GM12878 (cell line): ENCODE data around the gene DBN1. TPM values are rescaled to one million over a fixed set of nuclear protein-coding genes. Genes with fewer than 3 reads are reported as not detected.

Source experiments
- BCL11A ChIP-seq: IDR thresholded peaks from 2 replicates; pipeline ENCODE4 v1.6.1; 2011; ENCODE audit warnings: low read depth, low read length
- BHLHE40 ChIP-seq, 2 experiments: fragments of 450-650 bp in 1 of 2; IDR thresholded peaks; 2 replicates each; pipeline ENCODE4 v1.6.1; 2011 to 2017; ENCODE audit warnings: low read depth in 2 of 2, borderline replicate concordance in 1 of 2, improper control_type of control experiment in 1 of 2, low read length in 1 of 2, mild to moderate bottlenecking in 1 of 2
- CEBPZ ChIP-seq: fragments of 150-350 bp; IDR thresholded peaks from 2 replicates; pipeline ENCODE4 v1.6.1; 2016; ENCODE audit warnings: low read depth, low read length
- DPF2 ChIP-seq: fragments of 450-650 bp; IDR thresholded peaks from 2 replicates; pipeline ENCODE4 v1.6.1; 2017; ENCODE audit warnings: mild to moderate bottlenecking
- EGR1 ChIP-seq, 2 experiments: IDR thresholded peaks; 1 replicate in 1 of 2; 2 replicates in 1 of 2; pipeline ENCODE4 v1.6.1; 2011 to 2012; ENCODE audit warnings: low read depth in 2 of 2, low read length in 2 of 2, borderline replicate concordance in 1 of 2, mild to moderate bottlenecking in 1 of 2, moderate library complexity in 1 of 2
- GATAD2B ChIP-seq: fragments of 450-650 bp; conservative IDR thresholded peaks from 2 replicates; pipeline ENCODE4 v1.6.1; 2017; ENCODE audit warnings: low read depth, mild to moderate bottlenecking, moderate library complexity
- HDAC2 ChIP-seq: fragments of 200-600 bp; sonication (generic); IDR thresholded peaks from 2 replicates; pipeline ENCODE4 v1.6.1; 2017
- HDGF ChIP-seq: fragments of 450-650 bp; IDR thresholded peaks from 2 replicates; pipeline ENCODE4 v1.6.1; 2016; ENCODE audit warnings: antibody characterized with exemption
- KDM1A ChIP-seq: fragments of 200-600 bp; sonication (generic); IDR thresholded peaks from 2 replicates; pipeline ENCODE4 v1.6.1; 2016; ENCODE audit warnings: borderline replicate concordance
- KLF5 ChIP-seq: fragments of 450-650 bp; IDR thresholded peaks from 2 replicates; pipeline ENCODE4 v1.6.1; 2014; ENCODE audit warnings: mild to moderate bottlenecking; ENCODE audit not compliant: partially characterized antibody
- MYC ChIP-seq: IDR thresholded peaks from 2 replicates; pipeline ENCODE4 v1.6.1; 2011; ENCODE audit warnings: mild to moderate bottlenecking, low read length, moderate library complexity, inconsistent platforms; ENCODE audit not compliant: insufficient read depth, insufficient replicate concordance, insufficient read length, severe bottlenecking
- NR2C1 ChIP-seq: fragments of 450-650 bp; IDR thresholded peaks from 2 replicates; pipeline ENCODE4 v1.6.1; 2017; ENCODE audit warnings: antibody characterized with exemption, mild to moderate bottlenecking, moderate library complexity
- NR2F1 ChIP-seq: fragments of 450-650 bp; conservative IDR thresholded peaks from 2 replicates; pipeline ENCODE4 v1.6.1; 2017; ENCODE audit warnings: mild to moderate bottlenecking
- RAD51 ChIP-seq: fragments of 450-650 bp; IDR thresholded peaks from 2 replicates; pipeline ENCODE4 v1.6.1; 2016; ENCODE audit warnings: moderate library complexity, mild to moderate bottlenecking, inconsistent platforms
- RB1 ChIP-seq: fragments of 450-650 bp; formaldehyde crosslinking; IDR thresholded peaks from 2 replicates; pipeline ENCODE4 v1.6.1; 2017; ENCODE audit warnings: mild to moderate bottlenecking, borderline replicate concordance
- SMAD5 ChIP-seq: IDR thresholded peaks from 2 replicates; pipeline ENCODE4 v1.6.1; 2016; ENCODE audit warnings: antibody characterized with exemption, low read depth
- USF1 ChIP-seq: IDR thresholded peaks from 2 replicates; pipeline ENCODE4 v1.6.1; 2011; ENCODE audit warnings: borderline replicate concordance, low read depth, mild to moderate bottlenecking, moderate library complexity, mixed read lengths, low read length; ENCODE audit not compliant: insufficient read depth; ENCODE audit errors: extremely low read length
- ZBED1 ChIP-seq: IDR thresholded peaks from 2 replicates; pipeline ENCODE4 v1.6.1; 2016; ENCODE audit warnings: borderline replicate concordance
- ZBTB40 ChIP-seq: fragments of 450-650 bp; IDR thresholded peaks from 2 replicates; pipeline ENCODE4 v1.6.1; 2016; ENCODE audit warnings: mild to moderate bottlenecking, moderate library complexity, borderline replicate concordance
- polyA plus RNA-seq, 11 experiments: library from polyadenylated mRNA; depleted of rRNA in 4 of 11; unstranded in 6 of 11; stranded (reverse) in 5 of 11; fragments of >200 nt; fragmentation: Nextera tagmentation in 4 of 11; fragmentation: Illumina TruSeq in 1 of 11; extraction: Ambion mirVana in 4 of 11; extraction: Trizol in 1 of 11; gene quantifications; 1 replicate in 1 of 11; 2 replicates in 10 of 11; pipeline versions ENCODE4 v1.2.1 to v1.2.3, GENCODE V29; 2011 to 2016; ENCODE audit warnings: inconsistent platforms in 2 of 11, missing spikeins in 2 of 11, low read depth in 1 of 11
- total RNA-seq, 4 experiments: library from RNA; depleted of rRNA in 3 of 4; stranded (reverse); fragments of >200 nt in 3 of 4; fragmentation: Illumina TruSeq in 1 of 4; extraction: Trizol in 1 of 4; gene quantifications; 2 replicates each; pipeline versions ENCODE4 v1.2.1 to v1.2.3, GENCODE V29; 2013 to 2021
- TF ChIP-seq, protein P1 (sequence below): IDR thresholded peaks from 2 replicates; pipeline ENCODE4 v1.6.1; 2011; ENCODE audit warnings: mild to moderate bottlenecking, low read depth, low read length, moderate library complexity; ENCODE audit not compliant: insufficient replicate concordance

The DBN1 gene
- total and polyA plus RNA-seq, 10 of the 15 experiments (the other 5 are each of a cell fraction or from before 2014, with no cell fraction given), result 0.18 to 81.0 (median 27.9) TPM

DNA sequence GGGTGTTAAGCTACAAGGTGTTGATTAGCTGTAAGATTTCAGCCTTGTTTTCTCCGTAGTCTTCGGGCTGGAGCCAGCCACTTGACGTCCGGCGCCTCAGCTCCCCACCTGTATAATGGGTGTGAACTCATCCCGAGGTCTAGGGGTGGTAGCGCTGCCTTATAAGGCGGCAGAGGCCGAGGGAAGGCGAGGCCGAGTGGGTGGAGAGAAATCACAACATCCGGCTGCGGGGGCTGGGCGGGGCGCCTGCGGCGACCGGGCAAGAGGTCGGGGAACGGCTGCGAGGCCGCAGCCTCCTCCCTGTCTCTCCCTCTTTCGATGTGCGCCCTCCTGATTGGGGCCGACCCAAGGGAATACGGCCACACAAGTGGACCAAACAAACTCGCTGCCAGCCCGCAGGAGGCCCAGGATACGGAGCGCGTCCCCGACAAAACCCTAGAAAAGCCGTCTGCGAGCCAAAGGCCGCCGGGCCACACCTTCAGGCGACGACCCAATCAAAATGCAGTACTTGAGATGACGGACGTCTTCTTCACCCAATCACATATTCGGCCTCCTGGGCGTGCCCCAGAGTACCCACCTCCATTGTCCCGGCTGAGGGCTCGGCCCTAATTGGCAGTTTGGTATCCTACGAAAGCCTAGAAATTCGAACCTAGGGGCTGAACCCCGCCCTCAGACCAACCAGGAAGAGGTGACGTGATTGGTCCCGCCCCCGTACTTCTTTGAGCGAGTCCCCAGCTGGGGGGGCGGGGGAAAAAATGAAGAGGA, 47.5 kb downstream of the DBN1 start (continued):
- TF ChIP-seq GATAD2B (0 out of 2 replicates have a peak, but pooled peaks have one; percentile 48), DPF2 (peak; percentile 87), CEBPZ (peak; percentile 86), ZBTB40 (peak; percentile 65; the same call in 1 of the 2 replicates), EGR1 (IDR thresholded peaks at IDR 0.05; ENCODE audit: borderline replicate concordance in 1 of 2, low read depth in 2 of 2, low read length in 2 of 2) (peak in 1 of 2 experiments; percentile 91; a peak in 2 of 3 replicates), BHLHE40 (IDR thresholded peaks at IDR 0.05; ENCODE audit: borderline replicate concordance in 1 of 2, low read depth in 2 of 2, low read length in 1 of 2) (peak; percentile 3 to 64; a peak in 1 of 4 replicates), HDAC2 (no peak), RAD51 (no peak), KDM1A (no peak), HDGF (0 out of 2 replicates have a peak, but pooled peaks have one; percentile 48), KLF5 (no peak), BCL11A (no peak; the same call in 1 of the 2 replicates), MYC (no peak), NR2F1 (peak; percentile 97), ZBED1 (no peak), RB1 (no peak), SMAD5 (peak; percentile 76; the same call in 1 of the 2 replicates), USF1 (no peak), NR2C1 (no peak)
- TF ChIP-seq, protein P1, sequence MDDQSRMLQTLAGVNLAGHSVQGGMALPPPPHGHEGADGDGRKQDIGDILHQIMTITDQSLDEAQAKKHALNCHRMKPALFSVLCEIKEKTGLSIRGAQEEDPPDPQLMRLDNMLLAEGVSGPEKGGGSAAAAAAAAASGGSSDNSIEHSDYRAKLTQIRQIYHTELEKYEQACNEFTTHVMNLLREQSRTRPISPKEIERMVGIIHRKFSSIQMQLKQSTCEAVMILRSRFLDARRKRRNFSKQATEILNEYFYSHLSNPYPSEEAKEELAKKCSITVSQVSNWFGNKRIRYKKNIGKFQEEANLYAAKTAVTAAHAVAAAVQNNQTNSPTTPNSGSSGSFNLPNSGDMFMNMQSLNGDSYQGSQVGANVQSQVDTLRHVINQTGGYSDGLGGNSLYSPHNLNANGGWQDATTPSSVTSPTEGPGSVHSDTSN, result peak; percentile 97
